Measurements from ENCODE around the gene ADAMTS8.

ADAMTS8 gene

GRCh38 chr11:130449310-130449990 is 21.0 kb upstream of the ADAMTS8 start:
- TF ChIP-seq SIN3A (IDR thresholded peaks at IDR 0.05; ENCODE audit: borderline replicate concordance, insufficient read depth, low read length) (no peak), REST (IDR thresholded peaks at IDR 0.05; ENCODE audit: insufficient read depth in 1 of 2, low read depth in 2 of 2, low read length in 2 of 2) (no peak), FOXP2 (optimal IDR thresholded peaks at IDR 0.05; ENCODE audit: borderline replicate concordance, extremely low read depth, extremely low read length, insufficient read depth) (no peak), TAF1 (IDR thresholded peaks at IDR 0.05; ENCODE audit: borderline replicate concordance, insufficient read depth, low read length) (no peak), POLR2AphosphoS5 (IDR thresholded peaks at IDR 0.05; ENCODE audit: low read depth, low read length) (no peak)

GRCh38 chr11:130448416-130449309 is 20.3 kb upstream of the ADAMTS8 start, which contains the start of gene ADAMTS15:
Gene ADAMTS15 (plus strand): TSS chr11:130448645. CDS start chr11:130448974, 329 bp downstream.
- TF ChIP-seq REST (IDR thresholded peaks at IDR 0.05; ENCODE audit: insufficient read depth in 1 of 2, low read depth in 2 of 2, low read length in 2 of 2) (no peak), SIN3A (IDR thresholded peaks at IDR 0.05; ENCODE audit: borderline replicate concordance, insufficient read depth, low read length) (no peak), TAF1 (IDR thresholded peaks at IDR 0.05; ENCODE audit: borderline replicate concordance, insufficient read depth, low read length) (no peak), POLR2AphosphoS5 (IDR thresholded peaks at IDR 0.05; ENCODE audit: low read depth, low read length) (no peak), FOXP2 (optimal IDR thresholded peaks at IDR 0.05; ENCODE audit: borderline replicate concordance, extremely low read depth, extremely low read length, insufficient read depth) (no peak)

- TF ChIP-seq POLR2AphosphoS5 (IDR thresholded peaks at IDR 0.05; ENCODE audit: low read depth, low read length) (no peak), TAF1 (IDR thresholded peaks at IDR 0.05; ENCODE audit: borderline replicate concordance, insufficient read depth, low read length) (no peak), SIN3A (IDR thresholded peaks at IDR 0.05; ENCODE audit: borderline replicate concordance, insufficient read depth, low read length) (no peak), REST (IDR thresholded peaks at IDR 0.05; ENCODE audit: insufficient read depth in 1 of 2, low read depth in 2 of 2, low read length in 2 of 2) (no peak), FOXP2 (optimal IDR thresholded peaks at IDR 0.05; ENCODE audit: borderline replicate concordance, extremely low read depth, extremely low read length, insufficient read depth) (no peak)
Observed at GRCh38 chr11:130448039-130448415, 19.6 kb upstream of the ADAMTS8 start.

- TF ChIP-seq TAF1 (IDR thresholded peaks at IDR 0.05; ENCODE audit: borderline replicate concordance, insufficient read depth, low read length), result no peak
- TF ChIP-seq POLR2AphosphoS5 (IDR thresholded peaks at IDR 0.05; ENCODE audit: low read depth, low read length), result no peak
- TF ChIP-seq REST (IDR thresholded peaks at IDR 0.05; ENCODE audit: insufficient read depth in 1 of 2, low read depth in 2 of 2, low read length in 2 of 2), result no peak
- TF ChIP-seq SIN3A (IDR thresholded peaks at IDR 0.05; ENCODE audit: borderline replicate concordance, insufficient read depth, low read length), result no peak
- TF ChIP-seq FOXP2 (optimal IDR thresholded peaks at IDR 0.05; ENCODE audit: borderline replicate concordance, extremely low read depth, extremely low read length, insufficient read depth), result no peak
Observed at GRCh38 chr11:130445788-130446187, 17.4 kb upstream of the ADAMTS8 start.

All from PFSK-1 (cell line).